Measurements from ENCODE around the gene NLGN2.

DNA sequence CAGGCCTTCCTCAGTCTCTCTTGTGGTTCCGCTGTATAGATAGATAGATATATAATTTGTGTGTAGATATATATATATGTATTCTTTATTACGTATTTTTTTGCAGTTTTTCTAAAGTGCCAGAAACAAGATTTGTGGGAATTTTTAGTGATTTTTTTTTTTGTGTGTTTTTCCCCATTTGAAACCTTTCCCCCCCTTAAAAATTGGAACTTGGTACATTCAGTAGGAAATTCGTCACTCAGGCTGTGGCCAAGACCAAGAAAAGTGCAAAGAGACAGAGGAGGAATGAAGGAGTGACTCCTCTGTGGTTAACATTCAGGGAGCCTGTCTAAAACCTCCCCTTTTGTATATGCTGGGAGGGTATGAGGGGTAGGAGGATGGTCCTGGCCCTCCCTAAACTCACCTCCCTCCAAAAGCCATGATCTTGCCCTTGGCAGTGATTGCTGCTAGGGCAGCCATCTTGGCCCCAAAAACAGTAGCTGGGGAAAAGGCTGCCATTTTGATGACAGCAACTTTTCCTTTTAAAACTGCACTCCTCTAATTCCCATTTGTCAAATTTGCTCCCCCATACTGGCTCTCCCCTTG is 52.4 kb downstream of the NLGN2 start:
- TF ChIP-seq CTCF (conservative IDR thresholded peaks at IDR 0.05; ENCODE audit: low read length) (no peak), EZH2phosphoT487 (IDR thresholded peaks at IDR 0.05; ENCODE audit: borderline replicate concordance, low read depth, low read length) (no peak)

All from OCI-LY7 (cell line).